WTC11 (cell line): ENCODE data around the gene RABL6.

Source experiments
- ESRRA ChIP-seq: sonication (generic); formaldehyde crosslinking; IDR thresholded peaks from 2 replicates; pipeline ENCODE4 v1.8.1; 2022; ENCODE audit warnings: mild to moderate bottlenecking, missing genetic modification reagents, borderline replicate concordance
- FOXJ3 ChIP-seq: sonication (generic); formaldehyde crosslinking; IDR thresholded peaks from 2 replicates; pipeline ENCODE4 v1.9.0; 2021; ENCODE audit warnings: missing genetic modification reagents, mild to moderate bottlenecking, borderline replicate concordance
- NFE2L1 ChIP-seq: sonication (generic); formaldehyde crosslinking; IDR thresholded peaks from 2 replicates; pipeline ENCODE4 v1.8.1; 2023; ENCODE audit warnings: missing genetic modification reagents
- ZNF121 ChIP-seq: sonication (generic); formaldehyde crosslinking; IDR thresholded peaks from 2 replicates; pipeline ENCODE4 v1.8.0; 2023; ENCODE audit warnings: missing genetic modification reagents
- ZNF232 ChIP-seq: sonication (generic); formaldehyde crosslinking; IDR thresholded peaks from 2 replicates; pipeline ENCODE4 v1.8.0; 2022; ENCODE audit warnings: mild to moderate bottlenecking, missing genetic modification reagents
- TF ChIP-seq, protein P1 (sequence below): fragments of 200-600 bp; IDR thresholded peaks from 2 replicates; pipeline ENCODE4 v1.8.0; 2022; ENCODE audit warnings: antibody characterized with exemption

DNA sequence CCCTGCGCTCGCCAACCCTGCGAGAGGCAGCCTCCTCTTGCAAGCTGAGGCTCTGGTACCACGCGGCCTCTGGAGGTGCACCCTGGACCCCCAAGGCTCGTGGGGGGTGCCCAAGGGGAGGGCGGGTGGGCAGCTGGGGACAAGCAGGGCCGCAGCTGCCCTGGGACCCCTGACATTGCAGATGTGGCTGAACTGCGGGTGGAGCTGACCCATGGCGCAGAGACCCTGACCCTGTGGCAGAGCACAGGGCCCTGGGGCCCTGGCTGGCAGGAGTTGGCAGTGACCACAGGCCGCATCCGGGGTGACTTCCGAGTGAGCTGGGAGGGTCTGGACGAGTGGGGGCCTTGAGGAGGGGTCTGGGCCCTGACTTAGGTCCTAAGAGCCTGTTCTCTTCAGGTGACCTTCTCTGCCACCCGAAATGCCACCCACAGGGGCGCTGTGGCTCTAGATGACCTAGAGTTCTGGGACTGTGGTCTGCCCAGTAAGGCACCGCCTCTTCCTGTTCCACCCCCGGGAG is 45.9 kb downstream of the RABL6 start:
- TF ChIP-seq, protein P1, sequence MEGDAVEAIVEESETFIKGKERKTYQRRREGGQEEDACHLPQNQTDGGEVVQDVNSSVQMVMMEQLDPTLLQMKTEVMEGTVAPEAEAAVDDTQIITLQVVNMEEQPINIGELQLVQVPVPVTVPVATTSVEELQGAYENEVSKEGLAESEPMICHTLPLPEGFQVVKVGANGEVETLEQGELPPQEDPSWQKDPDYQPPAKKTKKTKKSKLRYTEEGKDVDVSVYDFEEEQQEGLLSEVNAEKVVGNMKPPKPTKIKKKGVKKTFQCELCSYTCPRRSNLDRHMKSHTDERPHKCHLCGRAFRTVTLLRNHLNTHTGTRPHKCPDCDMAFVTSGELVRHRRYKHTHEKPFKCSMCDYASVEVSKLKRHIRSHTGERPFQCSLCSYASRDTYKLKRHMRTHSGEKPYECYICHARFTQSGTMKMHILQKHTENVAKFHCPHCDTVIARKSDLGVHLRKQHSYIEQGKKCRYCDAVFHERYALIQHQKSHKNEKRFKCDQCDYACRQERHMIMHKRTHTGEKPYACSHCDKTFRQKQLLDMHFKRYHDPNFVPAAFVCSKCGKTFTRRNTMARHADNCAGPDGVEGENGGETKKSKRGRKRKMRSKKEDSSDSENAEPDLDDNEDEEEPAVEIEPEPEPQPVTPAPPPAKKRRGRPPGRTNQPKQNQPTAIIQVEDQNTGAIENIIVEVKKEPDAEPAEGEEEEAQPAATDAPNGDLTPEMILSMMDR = no peak
- no peak for TF ChIP-seq ZNF232 (CRISPR knock-in tag)
- TF ChIP-seq ESRRA = no peak
- no peak for TF ChIP-seq FOXJ3 (CRISPR knock-in tag)
- TF ChIP-seq ZNF121 (CRISPR knock-in tag) = no peak
- no peak for TF ChIP-seq NFE2L1 (CRISPR knock-in tag)
